Measurements from ENCODE around the gene ARHGEF9. TPM values are rescaled to one million over a fixed set of nuclear protein-coding genes. Genes with fewer than 3 reads are reported as not detected.

Gene ARHGEF9
- total RNA-seq, 4 donors from 2014 or later: 29.9 to 108 (median 36.9) TPM

DNA sequence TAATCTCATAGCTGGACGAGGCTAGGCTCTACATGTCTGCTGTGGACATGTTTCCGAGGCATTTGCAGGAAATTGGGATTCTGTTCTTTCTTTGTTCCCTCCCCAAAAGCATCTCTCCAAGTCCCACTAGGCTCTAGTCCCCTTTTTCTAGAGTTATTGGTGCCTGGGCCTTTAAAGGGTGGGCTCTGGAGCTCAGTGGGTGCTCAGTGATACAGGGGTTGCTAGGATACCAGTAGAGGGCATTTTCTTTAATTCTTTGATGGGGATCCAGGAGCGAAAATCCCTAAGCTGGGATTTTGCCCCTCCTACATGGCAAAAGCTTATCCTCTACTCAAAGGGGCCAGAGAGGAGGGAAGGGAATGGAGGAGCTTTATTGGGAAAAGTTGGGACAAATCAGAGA is 34.2 kb downstream of the ARHGEF9 start:
- Histone ChIP-seq H3K9me3 (no peaks in the 10 kb centered on the region), H3K4me1 (peaks cover 0 to 21% (median 5%) of the 10 kb centered on the region in 4 donors), H3K36me3 (no peaks in the 10 kb centered on the region), H3K27me3 (no peaks in the 10 kb centered on the region), H3K4me3 (no peak overlapping the region), H3K27ac (no peak overlapping the region)
- in situ Hi-C loops (cut with MboI; ENCODE audit: low pct_ligation_motif_present in 1 of 4, low pct_unique_long_range_greater_than_20kb in 1 of 4, low sequenced_read_pairs in 3 of 4): loop anchor here in 1 of 4 donors (25.0 kb wide), 1 partner anchor 189 kb away; no protein-coding TSS in a partner anchor
- no peak for DNase-seq
- 47% methylated on average over 3 of the region's 3 CpGs; no CpG with 5 or more reads in 1 of the 2 donors for WGBS, 2 donors (ENCODE audit: low coverage in 1 of 2)
- intact Hi-C loops (cut with DNase I; ENCODE audit: low total_unique reads): no loop called here
- TF ChIP-seq POLR2A (IDR thresholded peaks at IDR 0.05) (no peak), POLR2AphosphoS5 (IDR thresholded peaks at IDR 0.05) (no peak), EP300 (IDR thresholded peaks at IDR 0.05; ENCODE audit: low read depth) (no peak)
- TF ChIP-seq, protein P1, sequence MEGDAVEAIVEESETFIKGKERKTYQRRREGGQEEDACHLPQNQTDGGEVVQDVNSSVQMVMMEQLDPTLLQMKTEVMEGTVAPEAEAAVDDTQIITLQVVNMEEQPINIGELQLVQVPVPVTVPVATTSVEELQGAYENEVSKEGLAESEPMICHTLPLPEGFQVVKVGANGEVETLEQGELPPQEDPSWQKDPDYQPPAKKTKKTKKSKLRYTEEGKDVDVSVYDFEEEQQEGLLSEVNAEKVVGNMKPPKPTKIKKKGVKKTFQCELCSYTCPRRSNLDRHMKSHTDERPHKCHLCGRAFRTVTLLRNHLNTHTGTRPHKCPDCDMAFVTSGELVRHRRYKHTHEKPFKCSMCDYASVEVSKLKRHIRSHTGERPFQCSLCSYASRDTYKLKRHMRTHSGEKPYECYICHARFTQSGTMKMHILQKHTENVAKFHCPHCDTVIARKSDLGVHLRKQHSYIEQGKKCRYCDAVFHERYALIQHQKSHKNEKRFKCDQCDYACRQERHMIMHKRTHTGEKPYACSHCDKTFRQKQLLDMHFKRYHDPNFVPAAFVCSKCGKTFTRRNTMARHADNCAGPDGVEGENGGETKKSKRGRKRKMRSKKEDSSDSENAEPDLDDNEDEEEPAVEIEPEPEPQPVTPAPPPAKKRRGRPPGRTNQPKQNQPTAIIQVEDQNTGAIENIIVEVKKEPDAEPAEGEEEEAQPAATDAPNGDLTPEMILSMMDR (IDR thresholded peaks at IDR 0.05): no peak

DNA sequence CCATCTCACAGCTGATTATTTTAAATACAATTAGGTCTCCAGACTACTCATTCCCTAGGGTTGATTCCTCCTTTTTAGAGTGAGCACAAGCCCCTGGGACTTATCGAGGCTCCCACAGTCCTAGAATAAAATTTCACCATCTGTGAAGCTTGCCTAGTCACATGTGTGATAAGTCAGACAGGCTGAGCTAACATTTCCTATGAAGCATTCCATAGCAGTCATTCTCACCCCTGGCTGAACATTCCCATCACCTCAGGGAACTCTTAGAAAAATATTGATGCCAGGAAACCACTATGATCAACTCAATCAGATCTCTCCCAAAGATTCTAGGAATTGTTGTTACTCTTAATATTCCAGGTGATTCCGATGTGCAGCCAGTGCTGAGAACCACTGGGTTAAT is 37.7 kb downstream of the ARHGEF9 start:
- H3K4me1 ChIP-seq: peaks cover 0 to 5% (median 1%) of the 10 kb centered on the region in 4 donors
- no peak overlapping the region for H3K4me3 ChIP-seq
- H3K27ac ChIP-seq: no peak overlapping the region
- 78% methylated on average over 2 of the region's 2 CpGs; no CpG with 5 or more reads in 1 of the 2 donors for WGBS, 2 donors (ENCODE audit: low coverage in 1 of 2)
- no peaks in the 10 kb centered on the region for H3K9me3 ChIP-seq
- H3K36me3 ChIP-seq: no peaks in the 10 kb centered on the region
- TF ChIP-seq POLR2AphosphoS5 (IDR thresholded peaks at IDR 0.05) (no peak), EP300 (IDR thresholded peaks at IDR 0.05; ENCODE audit: low read depth) (no peak), POLR2A (IDR thresholded peaks at IDR 0.05) (no peak)
- TF ChIP-seq, protein P1 (IDR thresholded peaks at IDR 0.05): no peak
- H3K27me3 ChIP-seq: no peaks in the 10 kb centered on the region
- intact Hi-C loops (cut with DNase I; ENCODE audit: low total_unique reads): no loop called here
- DNase-seq: no peak
- in situ Hi-C loops (cut with MboI; ENCODE audit: low pct_ligation_motif_present in 1 of 4, low pct_unique_long_range_greater_than_20kb in 1 of 4, low sequenced_read_pairs in 3 of 4): no loop called here

GRCh38 chrX:63746715-63747114 is 38.3 kb downstream of the ARHGEF9 start:
- H3K9me3 ChIP-seq: no peaks in the 10 kb centered on the region
- no peak overlapping the region for H3K27ac ChIP-seq
- intact Hi-C loops (cut with DNase I; ENCODE audit: low total_unique reads) (no loop called here), in situ Hi-C loops (cut with MboI; ENCODE audit: low pct_ligation_motif_present in 1 of 4, low pct_unique_long_range_greater_than_20kb in 1 of 4, low sequenced_read_pairs in 3 of 4) (no loop called here)
- DNase-seq: no peak
- H3K27me3 ChIP-seq: no peaks in the 10 kb centered on the region
- TF ChIP-seq POLR2AphosphoS5 (IDR thresholded peaks at IDR 0.05): no peak
- no peak for TF ChIP-seq EP300 (IDR thresholded peaks at IDR 0.05; ENCODE audit: low read depth)
- no peak for TF ChIP-seq POLR2A (IDR thresholded peaks at IDR 0.05)
- TF ChIP-seq, protein P1 (IDR thresholded peaks at IDR 0.05): no peak
- H3K4me1 ChIP-seq: peaks cover 0 to 5% (median 1%) of the 10 kb centered on the region in 4 donors
- 64% methylated on average over 3 of the region's 3 CpGs; no CpG with 5 or more reads in 1 of the 2 donors for WGBS, 2 donors (ENCODE audit: low coverage in 1 of 2)
- H3K36me3 ChIP-seq: no peaks in the 10 kb centered on the region
- H3K4me3 ChIP-seq: no peak overlapping the region

- H3K36me3 ChIP-seq: no peaks in the 10 kb centered on the region
- H3K4me1 ChIP-seq: peaks cover 0 to 3% (median 1%) of the 10 kb centered on the region in 4 donors
- intact Hi-C loops (cut with DNase I; ENCODE audit: low total_unique reads): no loop called here
- in situ Hi-C loops (cut with MboI; ENCODE audit: low pct_ligation_motif_present in 1 of 4, low pct_unique_long_range_greater_than_20kb in 1 of 4, low sequenced_read_pairs in 3 of 4): no loop called here
- no peaks in the 10 kb centered on the region for H3K9me3 ChIP-seq
- TF ChIP-seq EP300 (IDR thresholded peaks at IDR 0.05; ENCODE audit: low read depth) (no peak), POLR2A (IDR thresholded peaks at IDR 0.05) (no peak), POLR2AphosphoS5 (IDR thresholded peaks at IDR 0.05) (no peak)
- TF ChIP-seq, protein P1 (IDR thresholded peaks at IDR 0.05): no peak
- WGBS, 2 donors (ENCODE audit: low coverage in 1 of 2): 66% methylated on average over 1 of the region's 1 CpG; no CpG with 5 or more reads in 1 of the 2 donors
- H3K27ac ChIP-seq: no peak overlapping the region
- no peak overlapping the region for H3K4me3 ChIP-seq
- no peaks in the 10 kb centered on the region for H3K27me3 ChIP-seq
- no peak for DNase-seq
Observed at GRCh38 chrX:63746278-63746677, 38.7 kb downstream of the ARHGEF9 start.

All from transverse colon (tissue), 4 donors.